Body of pancreas (tissue), 4 donors: ENCODE data around the gene CCDC102B.

Source experiments
- POLR2A ChIP-seq, 3 donors: fragments of 450-650 bp; IDR thresholded peaks; one replicate each; pipeline ENCODE4 v1.6.1; 2016; ENCODE audit warnings: antibody characterized with exemption in 3 of 3, mild to moderate bottlenecking in 2 of 3
- TF ChIP-seq, protein P1 (sequence below), 7 experiments: fragments of 450-650 bp in 4 of 7; fragments of 200-600 bp in 3 of 7; sonication (generic) in 3 of 7; IDR thresholded peaks; one replicate each; pipeline ENCODE4 v1.5.1; 2016 to 2019; ENCODE audit warnings: antibody characterized with exemption in 7 of 7

DNA sequence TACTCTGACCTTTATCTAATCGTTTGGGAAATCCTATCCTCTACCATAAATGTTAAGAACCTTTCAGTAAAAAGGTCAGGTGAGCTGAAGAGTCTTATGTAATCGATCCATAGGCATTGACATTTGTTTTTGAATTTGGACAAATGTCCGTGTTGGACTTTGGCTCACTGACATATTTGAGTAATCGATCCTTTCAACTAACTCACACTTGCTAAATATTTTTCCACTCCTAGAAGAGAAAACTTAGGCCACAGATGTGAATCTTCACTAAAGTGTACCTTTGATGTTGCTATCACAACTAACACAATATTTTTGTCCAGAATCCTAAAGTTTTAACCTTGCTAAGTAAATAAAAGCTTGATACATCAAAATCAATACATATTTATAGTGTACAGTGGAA lies 89.5 kb downstream of the CCDC102B start:
- TF ChIP-seq, protein P1, sequence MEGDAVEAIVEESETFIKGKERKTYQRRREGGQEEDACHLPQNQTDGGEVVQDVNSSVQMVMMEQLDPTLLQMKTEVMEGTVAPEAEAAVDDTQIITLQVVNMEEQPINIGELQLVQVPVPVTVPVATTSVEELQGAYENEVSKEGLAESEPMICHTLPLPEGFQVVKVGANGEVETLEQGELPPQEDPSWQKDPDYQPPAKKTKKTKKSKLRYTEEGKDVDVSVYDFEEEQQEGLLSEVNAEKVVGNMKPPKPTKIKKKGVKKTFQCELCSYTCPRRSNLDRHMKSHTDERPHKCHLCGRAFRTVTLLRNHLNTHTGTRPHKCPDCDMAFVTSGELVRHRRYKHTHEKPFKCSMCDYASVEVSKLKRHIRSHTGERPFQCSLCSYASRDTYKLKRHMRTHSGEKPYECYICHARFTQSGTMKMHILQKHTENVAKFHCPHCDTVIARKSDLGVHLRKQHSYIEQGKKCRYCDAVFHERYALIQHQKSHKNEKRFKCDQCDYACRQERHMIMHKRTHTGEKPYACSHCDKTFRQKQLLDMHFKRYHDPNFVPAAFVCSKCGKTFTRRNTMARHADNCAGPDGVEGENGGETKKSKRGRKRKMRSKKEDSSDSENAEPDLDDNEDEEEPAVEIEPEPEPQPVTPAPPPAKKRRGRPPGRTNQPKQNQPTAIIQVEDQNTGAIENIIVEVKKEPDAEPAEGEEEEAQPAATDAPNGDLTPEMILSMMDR (IDR thresholded peaks at IDR 0.05): no peak
- no peak for TF ChIP-seq POLR2A (IDR thresholded peaks at IDR 0.05)
